Cardiac fibroblast (primary cell): ENCODE results near the gene VSTM2B.

Experiments used
- DNase-seq, 2 donors: peaks; one replicate each; pipeline versions ENCODE4 v3.0.0 to v3.0.0-alpha.2; 2010; ENCODE audit warnings: low read depth in 2 of 2
- H3K4me3 ChIP-seq, 2 donors: replicated peaks in 1 of 2; 1 replicate in 1 of 2; 2 replicates in 1 of 2; pipeline ENCODE4 v1.5.1; 2011; ENCODE audit warnings: low read depth in 2 of 2, low read length in 2 of 2, mild to moderate bottlenecking in 2 of 2, moderate library complexity in 1 of 2
- CTCF ChIP-seq: IDR thresholded peaks from one replicate; pipeline ENCODE4 v1.5.1; 2011; ENCODE audit warnings: low read depth, mild to moderate bottlenecking, low read length, inconsistent platforms

Gene VSTM2B

DNA sequence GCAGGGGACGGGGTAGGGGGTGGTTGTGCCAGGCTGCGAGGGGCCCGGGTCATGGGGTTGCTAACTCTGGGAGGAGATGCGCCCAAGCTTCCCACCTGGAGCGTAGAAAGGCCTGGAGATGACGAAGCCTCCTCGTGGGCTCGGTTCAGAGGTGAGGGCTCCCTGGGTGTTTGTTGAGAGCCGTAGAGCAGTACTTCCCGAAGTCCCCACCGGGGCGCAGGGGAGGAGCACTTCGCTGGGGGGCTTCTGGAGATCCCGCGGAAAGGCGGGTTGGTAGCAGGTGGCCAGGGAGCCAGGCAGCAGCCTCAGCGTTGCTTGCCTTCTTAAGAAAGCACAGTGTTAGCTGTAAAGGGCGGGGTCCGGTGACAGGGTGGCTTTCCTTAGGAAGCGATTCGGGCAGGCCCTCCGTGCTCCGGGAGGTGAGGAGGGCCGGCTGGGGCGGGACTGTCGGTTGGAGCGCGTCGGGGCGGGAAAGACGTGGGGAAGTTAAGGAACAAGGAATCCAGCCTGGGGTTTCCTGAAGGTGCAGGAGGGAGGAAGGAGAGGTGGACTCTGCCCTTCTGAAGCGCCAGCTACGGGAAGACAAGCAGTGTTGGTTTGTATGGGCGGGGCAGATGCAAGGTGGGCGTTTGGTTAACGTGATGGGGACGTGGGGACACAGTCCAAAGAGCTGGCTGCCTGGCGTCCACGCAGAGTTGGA lies 3.3 kb downstream of the VSTM2B start:
- no peak for TF ChIP-seq CTCF
- DNase-seq, result no peak
- H3K4me3 ChIP-seq, result no peak overlapping the region

DNA sequence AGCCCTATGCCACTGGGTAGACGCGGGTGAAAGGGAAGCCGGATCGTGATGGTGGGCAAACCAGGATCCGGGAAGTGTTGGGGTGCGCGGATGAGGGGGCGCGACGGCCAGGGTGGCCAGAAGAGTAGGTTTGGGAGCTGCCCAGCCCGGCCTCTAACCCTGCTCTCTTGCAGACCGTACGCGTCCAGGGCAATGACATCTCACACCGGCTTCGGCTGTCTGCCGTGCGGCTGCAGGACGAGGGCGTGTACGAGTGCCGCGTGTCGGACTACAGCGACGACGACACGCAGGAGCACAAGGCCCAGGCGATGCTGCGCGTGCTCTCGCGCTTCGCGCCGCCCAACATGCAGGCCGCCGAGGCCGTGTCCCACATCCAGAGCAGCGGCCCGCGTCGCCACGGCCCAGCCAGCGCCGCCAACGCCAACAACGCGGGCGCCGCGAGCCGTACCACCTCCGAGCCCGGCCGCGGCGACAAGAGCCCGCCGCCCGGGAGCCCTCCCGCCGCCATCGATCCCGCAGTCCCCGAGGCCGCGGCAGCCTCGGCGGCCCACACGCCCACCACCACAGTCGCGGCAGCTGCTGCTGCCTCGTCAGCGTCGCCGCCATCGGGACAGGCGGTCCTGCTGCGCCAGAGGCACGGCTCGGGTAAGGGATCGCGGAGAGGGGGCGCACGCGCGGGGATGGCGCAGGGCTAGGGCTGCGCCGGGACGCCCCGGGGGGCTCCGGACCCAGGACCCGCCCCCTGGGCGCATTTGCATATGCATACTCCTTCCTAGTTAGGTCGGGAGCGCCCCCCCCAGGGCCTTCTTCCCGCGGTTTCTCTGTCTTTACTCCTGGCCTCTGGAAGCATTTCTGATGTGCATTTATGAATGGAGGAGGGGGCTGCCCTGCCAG lies 4.1 kb downstream of the VSTM2B start:
- no peak overlapping the region for H3K4me3 ChIP-seq
- DNase-seq, result no peak
- TF ChIP-seq CTCF, result no peak

DNA sequence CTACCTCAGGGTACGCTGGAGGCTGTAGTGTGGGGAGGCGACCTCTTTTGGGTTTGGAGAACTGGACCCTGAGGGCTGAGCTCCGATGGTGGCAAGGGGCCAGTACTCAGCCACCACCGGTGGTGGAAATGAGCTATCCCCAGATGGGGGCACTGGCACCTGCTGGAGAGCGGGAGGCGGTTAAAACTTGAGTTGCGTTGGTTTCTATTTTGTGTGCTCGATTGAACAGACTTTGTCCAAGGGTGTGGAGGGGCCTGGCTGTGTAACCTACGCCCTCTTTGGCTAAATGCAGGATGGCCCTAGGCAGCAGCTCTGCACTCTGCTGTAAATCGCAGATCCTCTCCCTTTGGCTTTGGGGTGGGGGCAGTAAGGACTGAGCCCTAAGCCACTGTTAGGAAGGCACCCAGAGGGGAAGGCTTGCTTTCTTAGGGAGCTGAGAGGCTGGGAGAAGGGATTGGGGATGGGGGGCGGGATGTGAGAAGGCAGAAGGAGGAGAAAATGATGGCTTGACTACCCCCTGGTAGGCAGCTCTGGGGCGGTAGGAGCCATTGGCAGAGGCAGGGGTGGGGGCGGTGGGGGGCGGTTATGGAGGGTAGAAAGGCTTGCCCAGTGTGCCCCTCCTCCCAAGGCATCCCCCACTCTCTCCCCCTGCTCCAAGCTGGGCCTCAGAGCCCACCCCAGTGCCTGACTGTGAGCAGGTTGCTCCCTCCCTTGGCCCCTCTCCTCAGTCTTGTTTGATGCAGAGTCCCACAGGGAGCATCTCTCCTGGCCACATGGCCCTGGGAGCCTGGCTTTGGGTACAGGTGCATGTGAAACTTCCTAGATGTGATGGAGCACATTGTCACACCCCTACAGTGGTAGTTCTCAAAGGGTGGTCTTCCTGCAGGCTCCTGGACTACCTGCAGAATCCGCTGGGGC lies 5.0 kb downstream of the VSTM2B start:
- DNase-seq, result no peak
- H3K4me3 ChIP-seq, result no peak overlapping the region
- TF ChIP-seq CTCF, result no peak

GRCh38 chr19:29531458-29532025 lies 5.7 kb downstream of the VSTM2B start:
- no peak for DNase-seq
- H3K4me3 ChIP-seq, result no peak overlapping the region
- no peak for TF ChIP-seq CTCF

GRCh38 chr19:29532097-29532496 lies 6.3 kb downstream of the VSTM2B start:
- TF ChIP-seq CTCF, result no peak
- no peak overlapping the region for H3K4me3 ChIP-seq

DNA sequence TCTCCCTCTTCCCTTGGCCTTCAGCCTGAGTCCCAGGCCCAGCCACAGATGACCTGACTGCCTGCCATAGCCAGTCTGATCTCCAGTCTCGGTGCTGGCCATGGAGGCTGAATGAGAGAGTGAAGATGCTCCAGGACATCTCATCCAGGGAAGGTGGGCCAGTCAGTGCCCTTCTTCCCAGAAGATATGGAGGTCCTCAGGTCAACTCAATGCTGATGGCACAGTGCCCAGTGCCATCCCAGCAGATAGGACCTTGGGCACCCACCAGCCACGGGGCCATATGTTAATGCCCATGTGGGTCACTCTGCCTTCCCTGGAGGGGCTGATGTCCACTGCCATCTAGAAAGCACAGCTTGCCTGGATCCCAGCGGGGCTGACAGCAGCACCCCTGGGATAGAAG lies 7.2 kb downstream of the VSTM2B start:
- TF ChIP-seq CTCF, result no peak
- H3K4me3 ChIP-seq, result no peak overlapping the region
- DNase-seq, result no peak

More at GRCh38 chr19:29532097-29532496, 6.3 kb downstream of the VSTM2B start:
- no peak for DNase-seq
